Measurements from ENCODE around the gene GAR1.
A peak's percentile ranks its signal among the peaks of the same experiment; 100 is the strongest.
"Not testable (repeated sequence)": the region's sequence is repeated elsewhere in the genome, so short reads cannot be mapped to it uniquely, and the experiment has no call there.

Gene GAR1

GRCh38 chr4:109815151-109816081 is at the start of gene GAR1:
TSS of gene GAR1 (plus strand) at chr4:109815762. CDS start at chr4:109816165, 403 bp downstream.
- Mint-ChIP-seq H3K36me3 (peaks cover 56% of the 10 kb centered on the region), H3K27ac (peak within 1 kb of the TSS; percentile 96), H3K4me1 (peaks cover 38% of the 10 kb centered on the region)

DNA sequence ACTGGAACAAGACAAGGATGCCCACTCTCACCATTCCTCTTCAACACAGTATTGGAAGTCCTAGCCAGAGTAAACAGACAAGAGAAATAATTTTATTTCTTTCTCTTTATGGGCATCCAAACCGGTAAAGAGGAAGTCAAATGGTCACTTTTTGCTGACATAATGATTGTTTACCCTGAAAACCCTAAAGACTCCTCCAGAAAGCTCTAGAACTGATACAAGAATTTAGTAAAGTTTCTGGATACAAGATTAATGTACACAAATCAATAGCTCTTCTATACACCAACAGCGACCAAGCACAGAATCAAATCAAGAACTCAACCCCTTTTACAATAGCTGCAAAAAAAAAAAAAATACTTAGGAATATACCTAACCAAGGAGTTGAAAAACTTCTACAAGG is 33.5 kb upstream of the GAR1 start:
- H3K27ac Mint-ChIP-seq; H3K36me3 Mint-ChIP-seq; H3K4me1 Mint-ChIP-seq; DNase-seq (ENCODE audit: low spot score in 2 of 2); H3K4me3 Mint-ChIP-seq; ATAC-seq; H3K9me3 Mint-ChIP-seq: not testable (repeated sequence)

More at GRCh38 chr4:109815151-109816081, at the start of gene GAR1:
- peak within 1 kb of the TSS; percentile 97 for H3K4me3 Mint-ChIP-seq
- peak; percentile 97 for ATAC-seq
- H3K9me3 Mint-ChIP-seq: no peaks in the 10 kb centered on the region
- peak; percentile 65 to 90 for DNase-seq (ENCODE audit: low spot score in 2 of 2)

- no peak overlapping the region for H3K27ac Mint-ChIP-seq
- DNase-seq (ENCODE audit: low spot score in 2 of 2) (no peak), ATAC-seq (no peak)
- no peak overlapping the region for H3K4me3 Mint-ChIP-seq
- H3K4me1 Mint-ChIP-seq: no peaks in the 10 kb centered on the region
- no peaks in the 10 kb centered on the region for H3K36me3 Mint-ChIP-seq
- peaks cover 13% of the 10 kb centered on the region for H3K9me3 Mint-ChIP-seq
Observed at GRCh38 chr4:109786846-109787245, 28.7 kb upstream of the GAR1 start.

DNA sequence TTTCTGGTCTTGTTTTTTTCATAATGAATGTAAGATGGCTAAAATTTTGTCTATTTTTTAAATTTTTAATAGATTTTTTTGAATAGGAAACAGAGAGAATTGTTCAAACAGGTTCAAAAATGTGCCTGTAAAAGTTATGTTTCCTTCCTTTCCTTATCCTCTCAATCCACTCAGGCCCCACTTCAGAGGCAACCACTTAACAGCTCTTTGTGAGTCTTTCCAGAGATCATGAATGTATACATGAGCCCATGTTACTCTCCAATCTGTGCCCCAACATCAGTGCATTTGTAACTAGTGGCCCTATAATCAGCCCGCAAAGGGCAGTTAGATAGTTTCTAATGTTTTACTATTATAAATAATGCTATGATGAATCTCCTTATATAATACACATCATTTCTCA is 27.8 kb upstream of the GAR1 start:
- no peaks in the 10 kb centered on the region for H3K36me3 Mint-ChIP-seq
- DNase-seq (ENCODE audit: low spot score in 2 of 2): no peak
- H3K27ac Mint-ChIP-seq: no peak overlapping the region
- peaks cover 13% of the 10 kb centered on the region for H3K9me3 Mint-ChIP-seq
- H3K4me3 Mint-ChIP-seq: no peak overlapping the region
- no peaks in the 10 kb centered on the region for H3K4me1 Mint-ChIP-seq
- no peak for ATAC-seq

DNA sequence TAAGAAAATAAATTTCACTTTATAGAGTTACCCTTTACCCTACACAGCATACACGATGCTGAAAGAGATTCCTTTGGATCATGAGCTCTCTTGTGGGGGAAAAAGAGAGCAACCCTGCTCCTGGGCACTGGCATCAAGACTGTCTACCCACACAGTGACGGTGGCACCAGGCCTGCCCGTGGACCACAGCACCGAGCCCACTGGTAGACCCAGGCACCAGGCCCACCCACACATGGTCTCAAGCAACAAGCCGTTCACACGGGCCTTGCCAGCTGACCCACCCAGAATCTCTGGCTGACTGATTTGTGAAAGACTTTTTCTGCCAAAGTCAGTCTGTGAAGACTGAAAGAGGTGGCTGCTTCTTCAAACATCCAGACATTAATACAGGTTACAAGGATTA is 20.5 kb upstream of the GAR1 start:
- DNase-seq (ENCODE audit: low spot score in 2 of 2) (no peak), ATAC-seq (no peak)
- Mint-ChIP-seq H3K27ac (no peak overlapping the region), H3K9me3 (peaks cover 8% of the 10 kb centered on the region), H3K36me3 (no peaks in the 10 kb centered on the region), H3K4me1 (no peaks in the 10 kb centered on the region), H3K4me3 (no peak overlapping the region)

DNA sequence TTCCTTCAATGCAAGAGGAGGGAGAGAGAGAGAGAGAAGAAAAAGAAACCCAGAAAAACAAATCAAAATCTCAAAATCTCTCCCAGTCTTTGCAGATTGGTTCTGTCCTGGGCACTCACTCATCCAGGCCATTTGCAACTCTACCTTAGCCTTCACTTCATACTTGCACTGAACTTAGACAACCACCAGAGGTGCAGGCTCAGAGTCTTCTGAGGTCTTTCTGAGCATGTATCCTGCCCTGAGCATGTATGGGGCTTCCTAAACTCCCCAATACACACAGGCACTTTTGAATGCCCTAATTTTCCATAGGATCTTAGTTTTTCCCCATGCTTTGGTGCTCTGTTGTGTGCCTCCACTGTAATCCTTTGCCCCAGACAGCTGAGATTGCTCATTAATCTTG is 16.7 kb upstream of the GAR1 start:
- Mint-ChIP-seq H3K36me3 (no peaks in the 10 kb centered on the region), H3K27ac (no peak overlapping the region), H3K4me3 (no peak overlapping the region), H3K4me1 (no peaks in the 10 kb centered on the region), H3K9me3 (peaks cover 5% of the 10 kb centered on the region)
- DNase-seq (ENCODE audit: low spot score in 2 of 2) (no peak), ATAC-seq (no peak)

DNA sequence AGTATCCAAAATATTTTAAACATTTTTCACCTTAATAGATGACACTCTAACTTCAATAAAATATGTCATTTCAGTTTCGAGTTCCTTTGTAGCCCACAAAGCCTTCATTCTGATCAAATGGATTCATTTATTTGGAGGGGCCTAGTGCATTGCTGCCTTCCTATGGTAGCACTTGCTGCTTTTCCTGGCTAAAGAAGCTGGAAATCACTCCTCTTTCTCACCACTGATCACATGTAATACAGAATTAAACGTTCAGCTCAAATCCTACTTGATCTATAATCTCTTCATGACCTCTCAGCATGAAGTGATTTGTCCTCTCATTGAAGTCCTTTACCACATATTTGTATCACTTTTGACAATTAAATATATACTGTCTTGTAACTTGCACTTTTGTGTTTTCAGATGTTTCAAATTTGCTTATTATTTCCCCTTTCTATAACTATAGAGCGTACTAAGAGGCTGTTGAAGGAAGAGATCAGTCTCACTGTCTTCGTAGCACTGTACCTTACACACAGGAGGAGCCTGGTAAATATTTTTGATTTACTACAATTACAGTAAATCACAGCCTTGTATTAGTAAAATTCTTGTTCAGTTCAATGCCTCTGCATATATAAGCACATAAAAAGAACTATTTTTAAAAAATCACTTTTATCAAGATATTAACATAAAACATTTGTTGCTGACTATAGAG is 14.3 kb upstream of the GAR1 start:
- Mint-ChIP-seq H3K36me3 (no peaks in the 10 kb centered on the region), H3K4me3 (no peak overlapping the region)
- ATAC-seq: no peak

DNA sequence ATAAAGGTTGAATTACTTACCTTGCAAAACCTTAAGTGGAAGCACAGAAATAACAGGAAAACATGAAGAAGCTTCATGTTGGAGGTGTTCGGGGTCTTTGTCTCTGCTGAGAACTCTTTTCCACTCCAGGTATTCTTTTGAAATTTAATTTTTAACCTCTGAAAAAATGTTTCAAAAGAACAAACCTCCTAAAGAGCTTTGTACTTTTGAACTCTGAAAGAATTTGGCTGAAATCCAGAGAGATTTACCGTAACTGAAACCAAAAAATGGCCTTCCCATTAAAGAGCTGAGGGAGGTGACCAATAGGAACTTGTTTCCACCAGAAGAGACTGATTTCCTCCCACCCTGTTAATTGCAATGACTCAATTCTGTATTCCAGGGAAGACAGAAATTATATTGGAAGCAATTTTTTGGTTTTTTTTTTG is 13.7 kb upstream of the GAR1 start, which contains the start of gene CFI:
TSS of gene CFI (minus strand) at position 105 of the 425 bp plus-strand sequence. CDS start at position 77, 28 bp downstream.
- DNase-seq (ENCODE audit: low spot score in 2 of 2) (no peak), ATAC-seq (no peak)
- no peaks in the 10 kb centered on the region for H3K36me3 Mint-ChIP-seq
- H3K27ac Mint-ChIP-seq: no peak within 1 kb of the TSS
- no peak within 1 kb of the TSS for H3K4me3 Mint-ChIP-seq
- H3K4me1 Mint-ChIP-seq: no peaks in the 10 kb centered on the region
- H3K9me3 Mint-ChIP-seq: no peaks in the 10 kb centered on the region

More for the DNA sequence above, 14.3 kb upstream of the GAR1 start:
- DNase-seq (ENCODE audit: low spot score in 2 of 2): no peak
- H3K9me3 Mint-ChIP-seq: no peaks in the 10 kb centered on the region
- no peaks in the 10 kb centered on the region for H3K4me1 Mint-ChIP-seq
- no peak overlapping the region for H3K27ac Mint-ChIP-seq

GRCh38 chr4:109803924-109804571 is 11.5 kb upstream of the GAR1 start:
- H3K9me3 Mint-ChIP-seq: no peaks in the 10 kb centered on the region
- peak; percentile 50 for ATAC-seq
- no peak for DNase-seq (ENCODE audit: low spot score in 2 of 2)
- H3K4me1 Mint-ChIP-seq: no peaks in the 10 kb centered on the region
- H3K27ac Mint-ChIP-seq: no peak overlapping the region
- no peak overlapping the region for H3K4me3 Mint-ChIP-seq
- no peaks in the 10 kb centered on the region for H3K36me3 Mint-ChIP-seq

DNA sequence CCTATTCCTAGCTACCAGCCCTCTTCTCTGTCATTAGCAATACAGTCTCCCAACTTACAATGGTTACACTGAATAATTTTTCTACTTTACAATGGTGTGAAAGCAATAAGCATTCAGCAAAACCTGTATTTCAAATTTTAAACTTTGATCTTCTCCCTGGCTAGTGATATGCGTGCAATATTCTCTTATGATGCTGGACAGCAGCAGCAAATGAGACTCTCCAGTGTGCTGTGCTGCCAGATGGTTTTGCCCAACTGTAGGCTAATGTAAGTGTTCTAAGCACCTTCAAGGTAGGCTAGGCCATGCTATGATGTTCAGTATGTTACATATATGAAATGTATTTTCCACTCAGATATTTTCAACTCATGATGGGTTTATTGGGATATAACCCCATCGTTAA is 5.9 kb upstream of the GAR1 start:
- peaks cover 3% of the 10 kb centered on the region for H3K4me1 Mint-ChIP-seq
- no peak overlapping the region for H3K27ac Mint-ChIP-seq
- H3K4me3 Mint-ChIP-seq: no peak overlapping the region
- H3K9me3 Mint-ChIP-seq: no peaks in the 10 kb centered on the region
- ATAC-seq (no peak), DNase-seq (ENCODE audit: low spot score in 2 of 2) (no peak)
- no peaks in the 10 kb centered on the region for H3K36me3 Mint-ChIP-seq

GRCh38 chr4:109810552-109811387 is 4.8 kb upstream of the GAR1 start:
- H3K4me3 Mint-ChIP-seq: no peak overlapping the region
- H3K27ac Mint-ChIP-seq: no peak overlapping the region
- no peak for ATAC-seq
- peaks cover 10% of the 10 kb centered on the region for H3K36me3 Mint-ChIP-seq
- no peak for DNase-seq (ENCODE audit: low spot score in 2 of 2)
- no peaks in the 10 kb centered on the region for H3K9me3 Mint-ChIP-seq
- H3K4me1 Mint-ChIP-seq: peaks cover 9% of the 10 kb centered on the region

DNA sequence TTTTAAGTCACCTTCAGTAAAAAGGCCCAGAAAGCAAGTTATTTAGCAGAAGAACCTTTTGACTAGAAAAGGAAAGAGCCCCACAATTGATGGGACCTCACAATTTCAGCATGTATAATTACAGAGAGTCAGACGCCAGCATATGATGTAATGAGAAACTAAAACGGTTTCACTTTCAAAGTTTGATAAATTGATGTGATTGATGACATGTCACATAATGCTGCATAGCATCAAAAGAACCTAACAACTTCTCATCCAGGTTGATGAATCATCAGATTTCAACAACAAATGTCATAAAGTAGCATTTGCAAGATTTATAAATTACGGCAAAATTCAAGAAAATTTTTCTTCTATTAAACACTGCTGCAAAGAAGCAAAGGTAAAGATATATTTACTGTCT is 3.9 kb upstream of the GAR1 start:
- Mint-ChIP-seq H3K4me3 (no peak overlapping the region), H3K9me3 (no peaks in the 10 kb centered on the region), H3K4me1 (peaks cover 18% of the 10 kb centered on the region), H3K36me3 (peaks cover 20% of the 10 kb centered on the region), H3K27ac (no peak overlapping the region)
- no peak for DNase-seq (ENCODE audit: low spot score in 2 of 2)
- no peak for ATAC-seq

DNA sequence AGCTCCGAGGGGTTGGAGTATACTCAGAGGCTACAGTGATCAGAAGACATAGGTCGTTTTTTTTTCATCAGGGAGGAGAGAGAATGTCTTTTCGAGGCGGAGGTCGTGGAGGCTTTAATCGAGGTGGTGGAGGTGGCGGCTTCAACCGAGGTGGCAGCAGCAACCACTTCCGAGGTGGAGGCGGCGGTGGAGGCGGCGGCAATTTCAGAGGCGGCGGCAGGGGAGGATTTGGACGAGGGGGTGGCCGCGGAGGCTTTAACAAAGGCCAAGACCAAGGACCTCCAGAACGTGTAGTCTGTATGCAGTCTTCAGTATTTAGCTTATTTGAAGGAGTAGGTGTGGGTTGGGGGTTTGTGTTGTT is 500 bp downstream of the GAR1 start:
- Mint-ChIP-seq H3K36me3 (peaks cover 62% of the 10 kb centered on the region), H3K4me1 (peaks cover 44% of the 10 kb centered on the region), H3K4me3 (peak overlapping the region; percentile 97), H3K27ac (peak overlapping the region; percentile 96), H3K9me3 (no peaks in the 10 kb centered on the region)
- DNase-seq (ENCODE audit: low spot score in 2 of 2) (peak; percentile 14 to 64), ATAC-seq (peak; percentile 22)

DNA sequence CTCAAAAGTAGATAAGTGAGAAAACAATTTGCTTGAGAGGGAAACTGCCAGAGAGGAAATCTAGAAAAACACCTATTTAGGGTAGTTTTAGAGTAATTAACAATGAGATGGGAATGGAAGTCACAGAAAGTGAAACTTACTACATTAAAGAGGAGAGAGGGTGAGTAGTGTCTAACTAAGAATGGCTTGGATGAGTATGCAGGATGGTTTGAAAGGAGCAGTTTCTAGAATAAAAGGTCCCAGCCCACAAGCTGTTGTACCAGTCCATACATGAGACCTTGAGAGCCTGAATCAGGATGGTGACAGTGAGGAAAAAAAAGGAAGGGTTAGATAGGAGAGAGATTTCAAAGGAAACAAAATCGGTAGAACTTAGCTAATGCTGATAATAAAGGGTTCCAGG is 1.3 kb downstream of the GAR1 start:
- Mint-ChIP-seq H3K4me1 (peaks cover 45% of the 10 kb centered on the region), H3K9me3 (no peaks in the 10 kb centered on the region), H3K36me3 (peaks cover 70% of the 10 kb centered on the region), H3K4me3 (peak overlapping the region; percentile 97), H3K27ac (peak overlapping the region; percentile 96)
- ATAC-seq (peak; percentile 46), DNase-seq (ENCODE audit: low spot score in 2 of 2) (no peak)

DNA sequence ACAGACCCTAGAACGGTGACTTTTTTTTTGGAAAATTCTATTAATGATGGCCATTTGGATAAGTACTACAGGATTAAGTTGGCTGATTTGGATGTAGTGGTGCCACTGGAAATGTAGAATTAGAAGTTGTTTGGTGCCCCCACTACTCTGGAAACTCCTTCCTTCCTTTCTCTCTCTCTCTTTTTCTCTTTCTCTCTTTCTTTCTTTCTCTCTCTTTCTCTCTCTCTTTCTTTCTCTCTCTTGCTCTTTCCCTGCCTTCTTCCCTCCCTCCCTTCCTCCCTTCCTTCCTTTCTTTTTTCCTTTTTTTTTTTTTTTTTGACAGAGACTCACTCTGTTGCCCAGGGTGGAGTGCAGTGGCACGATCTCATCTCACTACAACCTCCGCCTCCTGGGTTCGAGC is 2.7 kb downstream of the GAR1 start:
- ATAC-seq: no peak
- peaks cover 84% of the 10 kb centered on the region for H3K36me3 Mint-ChIP-seq
- H3K27ac Mint-ChIP-seq: no peak overlapping the region
- peaks cover 45% of the 10 kb centered on the region for H3K4me1 Mint-ChIP-seq
- H3K4me3 Mint-ChIP-seq: no peak overlapping the region
- DNase-seq (ENCODE audit: low spot score in 2 of 2): no peak
- no peaks in the 10 kb centered on the region for H3K9me3 Mint-ChIP-seq
